Measurements from ENCODE around the gene CEP57.
"Not testable (repeated sequence)": the region's sequence is repeated elsewhere in the genome, so short reads cannot be mapped to it uniquely, and the experiment has no call there.

CEP57 gene

GRCh38 chr11:95867105-95867504 is 76.8 kb downstream of the CEP57 start:
- no peak for DNase-seq

- not testable (repeated sequence) for DNase-seq
Measured at GRCh38 chr11:95870877-95871276, 80.6 kb downstream of the CEP57 start.

GRCh38 chr11:95877291-95877690 is 87.0 kb downstream of the CEP57 start:
- DNase-seq: no peak
